ENCODE results near the gene GALNT17. TPM values are rescaled to one million over a fixed set of nuclear protein-coding genes. Genes with fewer than 3 reads are reported as not detected.
"Not testable (repeated sequence)": the region's sequence is repeated elsewhere in the genome, so short reads cannot be mapped to it uniquely, and the experiment has no call there.

The GALNT17 gene
- total and polyA plus RNA-seq, 12 donors = 0.94 to 37.5 (median 8.1) TPM

DNA sequence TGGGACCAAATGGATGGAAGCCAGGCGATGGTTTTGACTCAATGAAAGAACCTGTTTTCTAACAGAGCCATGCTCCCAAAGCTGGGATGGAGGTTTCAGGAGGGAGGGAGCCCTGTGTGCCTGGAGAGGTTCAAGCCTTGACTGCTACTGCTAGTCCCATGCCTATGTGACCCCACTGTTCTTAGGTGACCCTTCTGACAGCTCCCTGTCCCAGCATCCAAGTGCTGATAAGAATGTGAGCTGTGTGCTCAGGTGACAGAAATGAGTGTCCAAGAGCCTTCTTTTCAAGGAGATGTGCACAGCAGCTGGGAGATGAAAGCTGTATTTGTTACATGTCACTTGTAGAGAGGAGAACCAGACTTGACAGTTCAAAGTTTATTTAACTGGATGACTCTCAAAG is 595.4 kb downstream of the GALNT17 start:
- TF ChIP-seq, protein P1, sequence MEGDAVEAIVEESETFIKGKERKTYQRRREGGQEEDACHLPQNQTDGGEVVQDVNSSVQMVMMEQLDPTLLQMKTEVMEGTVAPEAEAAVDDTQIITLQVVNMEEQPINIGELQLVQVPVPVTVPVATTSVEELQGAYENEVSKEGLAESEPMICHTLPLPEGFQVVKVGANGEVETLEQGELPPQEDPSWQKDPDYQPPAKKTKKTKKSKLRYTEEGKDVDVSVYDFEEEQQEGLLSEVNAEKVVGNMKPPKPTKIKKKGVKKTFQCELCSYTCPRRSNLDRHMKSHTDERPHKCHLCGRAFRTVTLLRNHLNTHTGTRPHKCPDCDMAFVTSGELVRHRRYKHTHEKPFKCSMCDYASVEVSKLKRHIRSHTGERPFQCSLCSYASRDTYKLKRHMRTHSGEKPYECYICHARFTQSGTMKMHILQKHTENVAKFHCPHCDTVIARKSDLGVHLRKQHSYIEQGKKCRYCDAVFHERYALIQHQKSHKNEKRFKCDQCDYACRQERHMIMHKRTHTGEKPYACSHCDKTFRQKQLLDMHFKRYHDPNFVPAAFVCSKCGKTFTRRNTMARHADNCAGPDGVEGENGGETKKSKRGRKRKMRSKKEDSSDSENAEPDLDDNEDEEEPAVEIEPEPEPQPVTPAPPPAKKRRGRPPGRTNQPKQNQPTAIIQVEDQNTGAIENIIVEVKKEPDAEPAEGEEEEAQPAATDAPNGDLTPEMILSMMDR (IDR thresholded peaks at IDR 0.05) = no peak
- no peak for TF ChIP-seq POLR2A (IDR thresholded peaks at IDR 0.05)
- no peak for DNase-seq
- no peaks in the 10 kb centered on the region for H3K27me3 ChIP-seq
- no peaks in the 10 kb centered on the region for H3K36me3 ChIP-seq (replicated peaks in 1 of 2)
- H3K9me3 ChIP-seq (replicated peaks in 1 of 3) = no peaks in the 10 kb centered on the region
- 75 to 92% (median 81%) methylated on average over 1 of the region's 1 CpG for WGBS, 4 donors
- H3K4me3 ChIP-seq = no peak overlapping the region
- no peak overlapping the region for H3K27ac ChIP-seq
- intact Hi-C loops (cut with DNase I) = no loop called here
- H3K4me1 ChIP-seq (replicated peaks in 1 of 2) = no peaks in the 10 kb centered on the region

DNA sequence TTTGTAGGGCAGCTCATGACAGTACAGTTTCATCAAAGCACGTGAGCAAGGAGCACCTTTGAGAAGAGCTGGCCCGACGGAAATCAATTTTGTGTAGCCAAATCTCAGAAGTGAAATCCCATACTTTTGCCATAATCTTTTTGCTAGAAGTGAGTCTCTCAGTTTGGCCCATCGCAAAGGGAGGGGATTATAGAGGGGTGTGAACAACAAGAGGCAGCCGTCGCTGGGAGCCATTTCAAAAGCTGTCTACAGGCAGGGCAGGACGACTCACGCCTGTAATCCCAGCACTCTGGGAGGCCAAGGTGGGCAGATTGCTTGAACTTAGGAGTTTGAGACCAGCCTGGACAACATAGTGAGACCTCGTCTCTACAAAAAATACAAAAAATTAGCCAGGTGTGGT is 599.8 kb downstream of the GALNT17 start:
- H3K4me3 ChIP-seq = no peak overlapping the region
- H3K27me3 ChIP-seq = peaks cover 4% of the 10 kb centered on the region
- no peaks in the 10 kb centered on the region for H3K36me3 ChIP-seq (replicated peaks in 1 of 2)
- no peaks in the 10 kb centered on the region for H3K9me3 ChIP-seq (replicated peaks in 1 of 3)
- intact Hi-C loops (cut with DNase I) = loop anchor here (5.0 kb wide), 2 partner anchors 599 to 874 kb away; partner anchors contain the start of gene GALNT17 (in 1 of the 2)
- no peak for TF ChIP-seq POLR2A (IDR thresholded peaks at IDR 0.05)
- TF ChIP-seq, protein P1 (IDR thresholded peaks at IDR 0.05) = no peak
- no peak for DNase-seq
- H3K27ac ChIP-seq = no peak overlapping the region
- WGBS, 4 donors = 86 to 96% (median 94%) methylated on average over 6 to 9 of the region's 9 CpGs
- H3K4me1 ChIP-seq (replicated peaks in 1 of 2) = peaks cover 0 to 5% of the 10 kb centered on the region in 2 donors

- peaks cover 0 to 5% of the 10 kb centered on the region in 2 donors for H3K4me1 ChIP-seq (replicated peaks in 1 of 2)
- DNase-seq = peak; percentile 75 to 91 (median 87)
- WGBS, 4 donors = 4 to 15% (median 4%) methylated on average over 13 to 29 of the region's 29 CpGs
- no peaks in the 10 kb centered on the region for H3K9me3 ChIP-seq (replicated peaks in 1 of 3)
- H3K27ac ChIP-seq = no peak overlapping the region
- H3K36me3 ChIP-seq (replicated peaks in 1 of 2) = no peaks in the 10 kb centered on the region
- intact Hi-C loops (cut with DNase I) = loop anchor here (5.0 kb wide), 2 partner anchors 601 to 876 kb away; partner anchors contain the start of gene GALNT17 (in 1 of the 2)
- H3K4me3 ChIP-seq = no peak overlapping the region
- no peak for TF ChIP-seq POLR2A (IDR thresholded peaks at IDR 0.05)
- TF ChIP-seq, protein P1 (IDR thresholded peaks at IDR 0.05) = peak; percentile 76 to 92 (median 91)
- peaks cover 4% of the 10 kb centered on the region for H3K27me3 ChIP-seq
These were observed 601.3 kb downstream of the GALNT17 start for GRCh38 chr7:71733107-71733870.

- no peaks in the 10 kb centered on the region for H3K36me3 ChIP-seq (replicated peaks in 1 of 2)
- peaks cover 0 to 5% of the 10 kb centered on the region in 2 donors for H3K4me1 ChIP-seq (replicated peaks in 1 of 2)
- no peak overlapping the region for H3K4me3 ChIP-seq
- H3K27me3 ChIP-seq = peaks cover 4% of the 10 kb centered on the region
- no peak for TF ChIP-seq POLR2A (IDR thresholded peaks at IDR 0.05)
- TF ChIP-seq, protein P1 (IDR thresholded peaks at IDR 0.05) = peak; percentile 76 to 93 (median 84)
- intact Hi-C loops (cut with DNase I) = no loop called here
- peak; percentile 61 to 89 (median 79) for DNase-seq
- no peak overlapping the region for H3K27ac ChIP-seq
- H3K9me3 ChIP-seq (replicated peaks in 1 of 3) = no peaks in the 10 kb centered on the region
- WGBS, 4 donors = 28 to 42% (median 38%) methylated on average over 5 to 7 of the region's 7 CpGs
These were observed 604.1 kb downstream of the GALNT17 start for GRCh38 chr7:71735961-71736556.

DNA sequence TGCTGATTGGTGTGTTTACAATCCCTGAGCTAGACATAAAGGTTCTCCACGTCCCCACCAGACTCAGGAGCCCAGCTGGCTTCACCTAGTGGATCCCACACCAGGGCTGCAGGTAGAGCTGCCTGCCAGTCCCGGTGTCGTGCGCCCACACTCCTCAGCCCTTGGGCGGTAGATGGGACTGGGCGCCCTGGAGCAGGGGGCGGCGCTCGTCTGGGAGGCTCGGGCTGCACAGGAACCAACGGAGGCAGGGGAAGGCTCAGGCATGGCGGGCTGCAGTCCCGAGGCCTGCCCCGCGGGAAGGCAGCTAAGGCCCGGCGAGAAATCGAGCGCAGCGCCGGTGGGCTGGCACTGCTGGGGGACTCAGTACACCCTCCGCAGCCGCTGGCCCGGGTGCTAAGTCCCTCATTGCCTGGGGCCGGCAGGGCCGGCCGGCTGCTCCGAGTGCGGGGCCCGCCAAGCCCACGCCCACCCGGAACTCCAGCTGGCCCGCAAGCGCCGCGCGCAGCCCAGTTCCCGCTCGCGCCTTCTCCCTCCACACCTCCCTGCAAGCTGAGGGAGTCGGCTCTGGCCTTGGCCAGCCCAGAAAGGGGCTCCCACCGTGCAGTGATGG is 606.1 kb downstream of the GALNT17 start:
- H3K4me1 ChIP-seq (replicated peaks in 1 of 2); H3K27me3 ChIP-seq; H3K4me3 ChIP-seq; H3K9me3 ChIP-seq (replicated peaks in 1 of 3); H3K36me3 ChIP-seq (replicated peaks in 1 of 2); H3K27ac ChIP-seq; intact Hi-C loops (cut with DNase I): not testable (repeated sequence)
- 60 to 89% (median 85%) methylated on average over 1 to 29 of the region's 42 CpGs for WGBS, 4 donors
- peak in 1 of 7 donors; percentile 7 for DNase-seq
